ENCODE data around the gene KAT5. TPM values are rescaled to one million over a fixed set of nuclear protein-coding genes. Genes with fewer than 3 reads are reported as not detected.
"Not testable (repeated sequence)": the region's sequence is repeated elsewhere in the genome, so short reads cannot be mapped to it uniquely, and the experiment has no call there.

The KAT5 gene
- total RNA-seq, 1 experiment from 2014 or later: 56.6 TPM

- Mint-ChIP-seq H3K27me3 (ENCODE audit: low read depth) (peaks cover 9% of the 10 kb centered on the region; the same call in 1 of the 2 replicates), H3K27ac (no peak overlapping the region), H3K36me3 (no peaks in the 10 kb centered on the region), H3K4me3 (no peak overlapping the region), H3K9me3 (peaks cover 14% of the 10 kb centered on the region; the same call in 1 of the 2 replicates), H3K4me1 (no peaks in the 10 kb centered on the region)
- no peak for ATAC-seq
- DNase-seq (ENCODE audit: low spot score): no peak
- TF ChIP-seq PRDM15 (CRISPR knock-in tag; IDR thresholded peaks at IDR 0.05) (no peak), E2F4 (CRISPR knock-in tag; IDR thresholded peaks at IDR 0.05; ENCODE audit: borderline replicate concordance, low read depth) (no peak)
- ChIA-PET POLR2A (no interaction called here), CTCF (interaction anchor here (1.6 kb wide), 1 partner anchor 13 kb away, joined by 7 read pairs; no protein-coding TSS in a partner anchor)
Measured at GRCh38 chr11:65767406-65767805, 55.4 kb downstream of the KAT5 start.

GRCh38 chr11:65767806-65768205 lies 55.8 kb downstream of the KAT5 start:
- H3K27me3 Mint-ChIP-seq (ENCODE audit: low read depth); H3K4me3 Mint-ChIP-seq; ATAC-seq; H3K27ac Mint-ChIP-seq; DNase-seq (ENCODE audit: low spot score); H3K36me3 Mint-ChIP-seq; POLR2A ChIA-PET; H3K4me1 Mint-ChIP-seq: not testable (repeated sequence)
- H3K9me3 Mint-ChIP-seq: peaks cover 14% of the 10 kb centered on the region; the same call in 1 of the 2 replicates
- CTCF ChIA-PET: interaction anchor here (1.6 kb wide), 1 partner anchor 12 kb away, joined by 7 read pairs; no protein-coding TSS in a partner anchor

Other genes with a start within 250 kb of the KAT5 start
- gene MALAT1, start 213.2 kb upstream of the KAT5 start, total RNA-seq (2021): 1,830 to 2,350 TPM (median 2,261 TPM) in 3 replicates
- gene SCYL1, start 187.2 kb upstream of the KAT5 start, total RNA-seq (2021): 69.6 to 76.8 TPM (median 73.0 TPM) in 3 replicates
- 15.9 to 23.6 TPM (median 20.7 TPM) in 3 replicates for gene LTBP3, start 153.9 kb upstream of the KAT5 start, total RNA-seq (2021)
- 54.8 to 70.9 TPM (median 55.7 TPM) in 3 replicates for gene ZNRD2, start 141.8 kb upstream of the KAT5 start, total RNA-seq (2021)
- gene FAM89B, start 139.7 kb upstream of the KAT5 start, total RNA-seq (2021): 13.3 to 17.5 TPM (median 16.7 TPM) in 3 replicates
- gene EHBP1L1, start 136.2 kb upstream of the KAT5 start, total RNA-seq (2021): 11.8 to 13.7 TPM (median 12.6 TPM) in 3 replicates
- gene KCNK7, start 116.5 kb upstream of the KAT5 start, total RNA-seq (2021): 1.4 to 2.1 TPM (median 2.0 TPM) in 3 replicates
- 46.1 to 56.1 TPM (median 52.8 TPM) in 3 replicates for gene MAP3K11, start 98.0 kb upstream of the KAT5 start, total RNA-seq (2021)
- 44.6 to 51.6 TPM (median 45.8 TPM) in 3 replicates for gene PCNX3, start 96.5 kb upstream of the KAT5 start, total RNA-seq (2021)
- gene SIPA1, start 74.2 kb upstream of the KAT5 start, total RNA-seq (2021): 63.3 to 71.7 TPM (median 65.4 TPM) in 3 replicates
- gene RELA, start 49.3 kb upstream of the KAT5 start, total RNA-seq (2021): 26.3 to 35.1 TPM (median 29.0 TPM) in 3 replicates
- 42.1 to 53.0 TPM (median 52.2 TPM) in 3 replicates for gene RNASEH2C, start 8.5 kb downstream of the KAT5 start, total RNA-seq (2021)
- 16.5 to 17.7 TPM (median 17.2 TPM) in 3 replicates for gene AP5B1, start 68.7 kb downstream of the KAT5 start, total RNA-seq (2021)
- 6.8 to 7.7 TPM (median 7.7 TPM) in 3 replicates for gene OVOL1, start 74.8 kb downstream of the KAT5 start, total RNA-seq (2021)
- gene SNX32, start 121.7 kb downstream of the KAT5 start, total RNA-seq (2021): 2.2 to 3.4 TPM (median 2.9 TPM) in 3 replicates
- gene CFL1, start 145.9 kb downstream of the KAT5 start, total RNA-seq (2021): 1,014 to 1,073 TPM (median 1,031 TPM) in 3 replicates
- 44.9 to 45.9 TPM (median 45.1 TPM) in 3 replicates for gene MUS81, start 148.2 kb downstream of the KAT5 start, total RNA-seq (2021)
- 14.2 to 17.9 TPM (median 17.8 TPM) in 3 replicates for gene EFEMP2, start 160.5 kb downstream of the KAT5 start, total RNA-seq (2021)
- 0.18 TPM in 1 of 3 replicates, not detected in the others for gene CTSW, start 167.6 kb downstream of the KAT5 start, total RNA-seq (2021)
- gene FIBP, start 176.2 kb downstream of the KAT5 start, total RNA-seq (2021): 91.6 to 93.1 TPM (median 92.2 TPM) in 3 replicates
- gene CCDC85B, start 178.4 kb downstream of the KAT5 start, total RNA-seq (2021): 52.7 to 55.3 TPM (median 53.0 TPM) in 3 replicates
- gene FOSL1, start 188.1 kb downstream of the KAT5 start, total RNA-seq (2021): 16.3 to 20.5 TPM (median 17.1 TPM) in 3 replicates
- 28.5 to 31.9 TPM (median 30.6 TPM) in 3 replicates for gene C11orf68, start 206.8 kb downstream of the KAT5 start, total RNA-seq (2021)
- 111 to 129 TPM (median 114 TPM) in 3 replicates for gene DRAP1, start 207.2 kb downstream of the KAT5 start, total RNA-seq (2021)
- 3.4 to 4.5 TPM (median 4.1 TPM) in 3 replicates for gene TSGA10IP, start 233.2 kb downstream of the KAT5 start, total RNA-seq (2021)
- gene SART1, start 249.5 kb downstream of the KAT5 start, total RNA-seq (2021): 52.3 to 57.0 TPM (median 52.5 TPM) in 3 replicates

Measured in WTC11 (cell line).